ENCODE results near the gene ABCB8.

ABCB8 gene

GRCh38 chr7:151087245-151088018 is 59.2 kb downstream of the ABCB8 start:
- DNase-seq (ENCODE audit: low spot score): peak; percentile 72

- DNase-seq (ENCODE audit: low spot score): peak; percentile 67
These were observed 60.0 kb downstream of the ABCB8 start for GRCh38 chr7:151088019-151088855.

GRCh38 chr7:151088856-151089699 is 60.8 kb downstream of the ABCB8 start:
- DNase-seq (ENCODE audit: low spot score): peak; percentile 60

- no peak for DNase-seq (ENCODE audit: low spot score)
These were observed 61.9 kb downstream of the ABCB8 start for GRCh38 chr7:151089893-151090730.

- DNase-seq (ENCODE audit: low spot score): no peak
These were observed 62.8 kb downstream of the ABCB8 start for GRCh38 chr7:151091003-151091402.

- DNase-seq (ENCODE audit: low spot score): peak; percentile 53
These were observed 63.2 kb downstream of the ABCB8 start for GRCh38 chr7:151091431-151091830.

- no peak for DNase-seq (ENCODE audit: low spot score)
These were observed 63.7 kb downstream of the ABCB8 start for GRCh38 chr7:151091988-151092387.

- DNase-seq (ENCODE audit: low spot score): no peak
These were observed 65.5 kb downstream of the ABCB8 start for GRCh38 chr7:151093748-151094147.

- peak; percentile 52 for DNase-seq (ENCODE audit: low spot score)
These were observed 66.4 kb downstream of the ABCB8 start for GRCh38 chr7:151094675-151095074.

GRCh38 chr7:151095123-151095797 is 67.0 kb downstream of the ABCB8 start:
- no peak for DNase-seq (ENCODE audit: low spot score)

- DNase-seq (ENCODE audit: low spot score): no peak
These were observed 67.7 kb downstream of the ABCB8 start for GRCh38 chr7:151095828-151096475.
